ENCODE measurements around the gene CDK1.

Gene CDK1

GRCh38 chr10:60778214-60778970 lies at the start of gene CDK1:
CDK1 (plus strand) TSS chr10:60778478; CDS start chr10:60780166, 1,688 bp downstream.
- DNase-seq = peak; percentile 93

GRCh38 chr10:60729106-60729505 lies 49.2 kb upstream of the CDK1 start:
- no peak for DNase-seq

GRCh38 chr10:60731134-60731885 lies 47.0 kb upstream of the CDK1 start:
- DNase-seq = no peak

- no peak for DNase-seq
Measured at GRCh38 chr10:60732198-60732806, 46.0 kb upstream of the CDK1 start.

GRCh38 chr10:60732807-60733516 lies 45.3 kb upstream of the CDK1 start:
- peak; percentile 62 for DNase-seq

- no peak for DNase-seq
Measured at GRCh38 chr10:60733517-60733822, 44.8 kb upstream of the CDK1 start.

GRCh38 chr10:60733826-60734225 lies 44.5 kb upstream of the CDK1 start:
- DNase-seq = no peak

GRCh38 chr10:60734226-60734625 lies 44.1 kb upstream of the CDK1 start:
- DNase-seq = no peak

- no peak for DNase-seq
Measured at GRCh38 chr10:60735244-60735643, 43.0 kb upstream of the CDK1 start.

GRCh38 chr10:60737242-60737641 lies 41.0 kb upstream of the CDK1 start:
- DNase-seq = no peak

GRCh38 chr10:60739558-60739957 lies 38.7 kb upstream of the CDK1 start:
- DNase-seq = no peak

- DNase-seq = no peak
Measured at GRCh38 chr10:60742512-60742911, 35.8 kb upstream of the CDK1 start.

GRCh38 chr10:60747817-60748469 lies 30.3 kb upstream of the CDK1 start:
- DNase-seq = no peak

GRCh38 chr10:60753152-60753551 lies 25.1 kb upstream of the CDK1 start:
- no peak for DNase-seq

GRCh38 chr10:60753817-60754216 lies 24.5 kb upstream of the CDK1 start:
- DNase-seq = no peak

GRCh38 chr10:60757420-60757895 lies 20.8 kb upstream of the CDK1 start:
- DNase-seq = no peak

- no peak for DNase-seq
Measured at GRCh38 chr10:60759181-60759580, 19.1 kb upstream of the CDK1 start.

- DNase-seq = no peak
Measured at GRCh38 chr10:60760711-60761210, 17.5 kb upstream of the CDK1 start.

- no peak for DNase-seq
Measured at GRCh38 chr10:60762554-60762953, 15.7 kb upstream of the CDK1 start.

- DNase-seq = no peak
Measured at GRCh38 chr10:60767424-60767823, 10.9 kb upstream of the CDK1 start.

GRCh38 chr10:60769406-60769805 lies 8.9 kb upstream of the CDK1 start:
- no peak for DNase-seq

GRCh38 chr10:60777696-60778213 lies 523 bp upstream of the CDK1 start:
- DNase-seq = no peak
